ENCODE measurements around the gene FPR1. TPM values are rescaled to one million over a fixed set of nuclear protein-coding genes. Genes with fewer than 3 reads are reported as not detected.

FPR1 gene
- total and polyA plus RNA-seq, 2 of the 13 experiments (the other 11 are each of a cell fraction or from before 2014, with no cell fraction given) = not detected

DNA sequence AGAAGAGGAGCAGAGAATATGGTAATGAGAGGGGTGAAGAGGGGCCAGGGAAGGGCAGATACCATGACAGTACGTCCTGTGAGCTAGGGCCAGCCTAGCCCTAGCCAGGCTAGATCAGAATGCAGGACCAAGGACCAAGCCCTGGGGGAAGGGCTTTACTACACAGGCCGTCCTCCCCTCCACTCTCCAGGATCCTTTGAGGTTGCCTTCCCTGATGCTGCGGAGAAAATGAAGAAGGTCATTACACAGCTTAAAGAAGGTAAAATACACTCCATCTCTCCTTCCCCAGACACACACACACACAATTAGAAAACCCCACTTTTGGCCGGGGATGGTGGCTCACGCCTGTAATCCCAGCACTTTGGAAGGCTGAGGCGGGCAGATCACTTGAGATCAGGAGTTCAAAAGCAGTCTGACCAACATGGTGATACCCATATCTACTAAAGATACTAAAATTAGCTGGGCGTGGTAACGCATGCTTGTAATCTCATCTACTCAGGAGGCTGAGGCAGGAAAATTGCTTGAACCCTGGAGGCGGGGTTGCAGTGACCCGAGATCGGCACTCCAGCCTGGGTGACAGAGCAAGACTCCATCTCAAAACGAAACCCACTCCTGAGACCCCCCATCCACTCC is 50.1 kb downstream of the FPR1 start:
- Histone ChIP-seq H4K20me1 (ENCODE audit: insufficient read depth, low read length) (no peaks in the 10 kb centered on the region), H3K27ac (ENCODE audit: extremely low read length, insufficient read depth, low read length) (no peak overlapping the region), H3K4me1 (ENCODE audit: insufficient read depth, low read length) (peaks cover 6% of the 10 kb centered on the region; the same call in 1 of the 2 replicates), H2AFZ (ENCODE audit: low read length) (no peak overlapping the region), H3K4me3 (replicated peaks in 1 of 3; ENCODE audit: insufficient read depth in 1 of 3, low read depth in 2 of 3, low read length in 3 of 3) (no peak overlapping the region), H3K27me3 (ENCODE audit: control insufficient read depth in 1 of 2, insufficient read depth in 2 of 2, low read length in 2 of 2) (no peaks in the 10 kb centered on the region; a peak in 1 of 5 replicates), H3K36me3 (replicated peaks in 1 of 2; ENCODE audit: control insufficient read depth in 1 of 2, insufficient read depth in 2 of 2, low read length in 2 of 2) (0 out of 5 replicates have a peak, but pooled peaks cover 0 to 2% of the 10 kb centered on the region in 2 experiments), H3K9ac (ENCODE audit: insufficient read depth, low read depth, low read length) (no peak overlapping the region), H3K4me2 (ENCODE audit: low read depth, low read length) (no peak overlapping the region), H3K79me2 (ENCODE audit: insufficient read depth, low read length) (no peaks in the 10 kb centered on the region), H3K9me3 (ENCODE audit: low read length) (no peaks in the 10 kb centered on the region)
- in situ Hi-C loops (cut with HindIII; ENCODE audit: extremely low pct_ligation_motif_present, low pct_unique_long_range_greater_than_20kb) (no loop called here), intact Hi-C loops (cut with micrococcal nuclease; ENCODE audit: unreplicated experiment) (no loop called here)
- ATAC-seq = no peak
- TF ChIP-seq, protein P1, sequence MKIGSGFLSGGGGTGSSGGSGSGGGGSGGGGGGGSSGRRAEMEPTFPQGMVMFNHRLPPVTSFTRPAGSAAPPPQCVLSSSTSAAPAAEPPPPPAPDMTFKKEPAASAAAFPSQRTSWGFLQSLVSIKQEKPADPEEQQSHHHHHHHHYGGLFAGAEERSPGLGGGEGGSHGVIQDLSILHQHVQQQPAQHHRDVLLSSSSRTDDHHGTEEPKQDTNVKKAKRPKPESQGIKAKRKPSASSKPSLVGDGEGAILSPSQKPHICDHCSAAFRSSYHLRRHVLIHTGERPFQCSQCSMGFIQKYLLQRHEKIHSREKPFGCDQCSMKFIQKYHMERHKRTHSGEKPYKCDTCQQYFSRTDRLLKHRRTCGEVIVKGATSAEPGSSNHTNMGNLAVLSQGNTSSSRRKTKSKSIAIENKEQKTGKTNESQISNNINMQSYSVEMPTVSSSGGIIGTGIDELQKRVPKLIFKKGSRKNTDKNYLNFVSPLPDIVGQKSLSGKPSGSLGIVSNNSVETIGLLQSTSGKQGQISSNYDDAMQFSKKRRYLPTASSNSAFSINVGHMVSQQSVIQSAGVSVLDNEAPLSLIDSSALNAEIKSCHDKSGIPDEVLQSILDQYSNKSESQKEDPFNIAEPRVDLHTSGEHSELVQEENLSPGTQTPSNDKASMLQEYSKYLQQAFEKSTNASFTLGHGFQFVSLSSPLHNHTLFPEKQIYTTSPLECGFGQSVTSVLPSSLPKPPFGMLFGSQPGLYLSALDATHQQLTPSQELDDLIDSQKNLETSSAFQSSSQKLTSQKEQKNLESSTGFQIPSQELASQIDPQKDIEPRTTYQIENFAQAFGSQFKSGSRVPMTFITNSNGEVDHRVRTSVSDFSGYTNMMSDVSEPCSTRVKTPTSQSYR (CRISPR knock-in tag; IDR thresholded peaks at IDR 0.05; ENCODE audit: borderline replicate concordance) = no peak
- TF ChIP-seq, protein P2, sequence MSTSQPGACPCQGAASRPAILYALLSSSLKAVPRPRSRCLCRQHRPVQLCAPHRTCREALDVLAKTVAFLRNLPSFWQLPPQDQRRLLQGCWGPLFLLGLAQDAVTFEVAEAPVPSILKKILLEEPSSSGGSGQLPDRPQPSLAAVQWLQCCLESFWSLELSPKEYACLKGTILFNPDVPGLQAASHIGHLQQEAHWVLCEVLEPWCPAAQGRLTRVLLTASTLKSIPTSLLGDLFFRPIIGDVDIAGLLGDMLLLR (CRISPR knock-in tag; IDR thresholded peaks at IDR 0.05) = no peak
- TF ChIP-seq ZNF672 (CRISPR knock-in tag; IDR thresholded peaks at IDR 0.05) = no peak
- TF ChIP-seq ETV5 (CRISPR knock-in tag; IDR thresholded peaks at IDR 0.05; ENCODE audit: borderline replicate concordance) = no peak
- TF ChIP-seq ZNF652 (CRISPR knock-in tag; IDR thresholded peaks at IDR 0.05; ENCODE audit: borderline replicate concordance, low read depth) = no peak
- no peak for TF ChIP-seq MTF2 (CRISPR knock-in tag; IDR thresholded peaks at IDR 0.05; ENCODE audit: borderline replicate concordance)
- TF ChIP-seq MAFK (conservative IDR thresholded peaks at IDR 0.05 in 1 of 2, IDR thresholded peaks at IDR 0.05 in 1 of 2; ENCODE audit: low read length in 2 of 2) = no peak
- TF ChIP-seq ZNF879 (CRISPR knock-in tag; IDR thresholded peaks at IDR 0.05) = no peak
- TF ChIP-seq KDM3A (CRISPR knock-in tag; IDR thresholded peaks at IDR 0.05; ENCODE audit: low read depth) = no peak
- no peak for TF ChIP-seq HHEX (CRISPR knock-in tag; IDR thresholded peaks at IDR 0.05)
- TF ChIP-seq NPAS2 (CRISPR knock-in tag; IDR thresholded peaks at IDR 0.05; ENCODE audit: borderline replicate concordance) = no peak
- TF ChIP-seq KAT7 (CRISPR knock-in tag; IDR thresholded peaks at IDR 0.05; ENCODE audit: borderline replicate concordance) = no peak
- no peak for TF ChIP-seq ZNF205 (CRISPR knock-in tag; IDR thresholded peaks at IDR 0.05)
- FAIRE-seq = no peak
- ChIA-PET POLR2A (no interaction called here), CTCF (ENCODE audit: low intra/inter-chr PET ratio, low total read pairs) (no interaction called here)
- DNase-seq (ENCODE audit: low spot score) = no peak
- WGBS (ENCODE audit: low lambda C conversion rate) = 93% methylated on average over 8 of the region's 12 CpGs
- BruUV-seq (replicated peaks) = no TSS peak
